Stimulated activated CD4-positive, alpha-beta T cell treated with anti-CD3 and anti-CD28 coated beads, Interleukin-4, amount 100 ng/mL, for 48 hours (primary cell): ENCODE measurements around the gene CXorf49.
A peak's percentile ranks its signal among the peaks of the same experiment; 100 is the strongest.
"Not testable (repeated sequence)": the region's sequence is repeated elsewhere in the genome, so short reads cannot be mapped to it uniquely, and the experiment has no call there.

Source experiments
- DNase-seq, 2 donors: peaks; one replicate each; pipeline ENCODE4 v3.0.0-alpha.2; 2020; ENCODE audit warnings: low read depth in 2 of 2

Gene CXorf49

GRCh38 chrX:71671938-71672337, 46.1 kb downstream of the CXorf49 start:
- no peak for DNase-seq

- peak; percentile 38 to 56 for DNase-seq
Observed at GRCh38 chrX:71671043-71671780, 46.9 kb downstream of the CXorf49 start.

GRCh38 chrX:71669947-71670346, 48.1 kb downstream of the CXorf49 start:
- DNase-seq: not testable (repeated sequence)

DNA sequence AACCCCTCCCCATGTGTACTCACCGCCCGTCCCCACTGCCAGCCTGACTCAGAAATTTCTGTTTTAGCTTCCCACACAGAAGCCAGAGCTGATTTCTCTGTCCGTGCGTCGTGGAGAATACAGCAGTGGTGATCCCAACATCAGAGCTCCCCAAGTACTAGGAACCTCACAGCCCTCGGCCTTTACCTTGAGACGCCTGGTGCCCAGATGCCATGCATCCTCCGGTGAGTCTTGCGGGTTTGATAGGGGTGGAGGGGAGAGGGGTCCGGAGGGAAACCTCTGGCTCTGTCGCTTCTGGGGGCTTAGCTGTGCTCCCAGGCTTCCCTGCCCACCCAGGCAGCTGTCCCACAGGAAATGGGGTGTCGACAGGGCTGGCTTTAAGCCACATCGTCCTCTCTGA, 48.6 kb downstream of the CXorf49 start:
- no peak for DNase-seq

- no peak for DNase-seq
Observed at GRCh38 chrX:71668248-71668595, 49.9 kb downstream of the CXorf49 start.

- DNase-seq: no peak
Observed at GRCh38 chrX:71667328-71668247, 50.5 kb downstream of the CXorf49 start, which contains the start of gene LOC101059915. Gene LOC101059915 (plus strand): TSS chrX:71667546.

DNA sequence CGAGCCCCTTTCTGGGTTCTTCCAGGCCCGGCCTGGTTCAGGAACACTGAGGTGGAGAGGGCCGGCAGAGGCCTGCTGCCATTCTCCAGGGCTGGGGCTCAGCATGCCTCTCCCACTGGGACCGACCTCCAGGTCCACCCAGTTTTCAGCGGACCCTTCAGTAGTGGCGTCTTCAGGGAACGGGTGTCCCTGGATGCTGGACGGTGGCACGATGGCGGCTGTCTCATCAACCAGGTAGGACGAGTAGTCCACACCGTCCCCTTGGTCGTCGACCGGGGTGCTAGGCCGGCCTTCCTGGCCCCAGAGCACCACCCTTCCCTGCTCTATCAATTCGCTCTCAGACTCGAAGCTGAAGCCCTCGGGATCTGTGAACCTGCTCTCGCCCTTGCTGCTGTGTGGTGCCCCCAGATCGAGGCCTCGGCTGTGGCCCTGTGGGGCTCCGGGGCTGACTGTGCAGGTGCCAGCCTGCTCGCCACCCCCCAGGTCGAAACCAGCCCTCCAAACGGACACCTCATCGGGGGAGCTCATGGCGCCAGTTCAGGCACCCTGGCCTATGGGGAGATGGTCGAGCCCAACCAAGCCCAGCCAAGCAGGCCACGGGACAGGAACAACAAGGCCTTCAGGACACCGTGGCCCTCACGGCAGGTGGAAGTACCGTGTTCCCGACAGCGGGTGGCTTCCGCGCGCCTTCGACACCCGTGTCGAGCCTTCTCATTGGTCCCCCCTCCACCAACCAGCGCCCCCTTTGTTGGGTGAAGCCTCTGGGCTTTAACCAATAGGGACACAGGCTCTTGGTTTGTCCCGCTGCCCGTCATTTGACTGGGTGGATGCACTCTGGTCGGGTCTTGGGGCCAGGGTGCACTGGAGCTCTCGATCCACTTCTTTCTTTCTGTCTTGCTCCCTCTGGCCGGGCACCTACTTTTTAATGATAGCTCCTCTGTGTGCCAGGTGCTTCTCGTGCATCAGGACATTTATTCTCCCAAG, 51.6 kb downstream of the CXorf49 start:
- DNase-seq: no peak

GRCh38 chrX:71665747-71666146, 52.3 kb downstream of the CXorf49 start:
- DNase-seq: no peak

- no peak for DNase-seq
Observed at GRCh38 chrX:71664889-71665491, 53.1 kb downstream of the CXorf49 start.
